Measurements from ENCODE around the gene PLEKHH1. TPM values are rescaled to one million over a fixed set of nuclear protein-coding genes. Genes with fewer than 3 reads are reported as not detected.
A peak's percentile ranks its signal among the peaks of the same experiment; 100 is the strongest.

PLEKHH1 gene
- total RNA-seq, 2 experiments from 2014 or later: 0.16 to 0.53 TPM

- H3K27me3 ChIP-seq (ENCODE audit: control insufficient read depth in 1 of 2, insufficient read depth in 2 of 2, low read length in 2 of 2): no peaks in the 10 kb centered on the region
Observed at GRCh38 chr14:67486890-67487289, 46.2 kb upstream of the PLEKHH1 start.

GRCh38 chr14:67487332-67487731 is 45.8 kb upstream of the PLEKHH1 start:
- DNase-seq: no peak
- Histone ChIP-seq H3K4me3 (ENCODE audit: low read length) (peak overlapping the region; percentile 66), H3K9me3 (ENCODE audit: control insufficient read depth in 1 of 2, insufficient read depth in 1 of 2, low read length in 2 of 2) (no peaks in the 10 kb centered on the region), H3K36me3 (ENCODE audit: insufficient read depth, low read length) (peaks cover 36% of the 10 kb centered on the region), H3K4me1 (ENCODE audit: insufficient read depth, low read length) (peaks cover 55% of the 10 kb centered on the region), H3K27me3 (ENCODE audit: control insufficient read depth in 1 of 2, insufficient read depth in 2 of 2, low read length in 2 of 2) (no peaks in the 10 kb centered on the region), H3K27ac (ENCODE audit: low read depth in 1 of 2, low read length in 2 of 2) (peak overlapping the region in 1 of 2 donors; percentile 84)
- H3K4me3 Mint-ChIP-seq: peak overlapping the region; percentile 99
- POLR2A ChIA-PET: interaction anchor here (0.6 to 3.7 kb wide), 4 partner anchors 11 to 76 kb away, joined by 3 to 27 read pairs (median 6); no protein-coding TSS in a partner anchor
- peaks cover 57% of the 10 kb centered on the region for H3K36me3 Mint-ChIP-seq (ENCODE audit: low read depth)
- intact Hi-C loops (cut with DNase I, micrococcal nuclease): no loop called here
- ATAC-seq (ENCODE audit: poor library complexity): no peak
- CTCF ChIA-PET: interaction anchor here (1.6 kb wide), 1 partner anchor 28 kb away, joined by 5 read pairs; no protein-coding TSS in a partner anchor
- no peak for TF ChIP-seq CTCF (IDR thresholded peaks at IDR 0.05)
- H3K4me1 Mint-ChIP-seq (ENCODE audit: low read depth): peaks cover 65% of the 10 kb centered on the region
- no peaks in the 10 kb centered on the region for H3K9me3 Mint-ChIP-seq
- no peaks in the 10 kb centered on the region for H3K27me3 Mint-ChIP-seq
- peak overlapping the region; percentile 100 for H3K27ac Mint-ChIP-seq

More at GRCh38 chr14:67486890-67487289, 46.2 kb upstream of the PLEKHH1 start:
- Histone ChIP-seq H3K4me1 (ENCODE audit: insufficient read depth, low read length) (peaks cover 57% of the 10 kb centered on the region), H3K9me3 (ENCODE audit: control insufficient read depth in 1 of 2, insufficient read depth in 1 of 2, low read length in 2 of 2) (no peaks in the 10 kb centered on the region), H3K27ac (ENCODE audit: low read depth in 1 of 2, low read length in 2 of 2) (no peak overlapping the region), H3K36me3 (ENCODE audit: insufficient read depth, low read length) (peaks cover 40% of the 10 kb centered on the region), H3K4me3 (ENCODE audit: low read length) (no peak overlapping the region)
- Mint-ChIP-seq H3K27ac (peak overlapping the region; percentile 100), H3K4me1 (ENCODE audit: low read depth) (peaks cover 69% of the 10 kb centered on the region), H3K27me3 (no peaks in the 10 kb centered on the region), H3K36me3 (ENCODE audit: low read depth) (peaks cover 58% of the 10 kb centered on the region), H3K9me3 (no peaks in the 10 kb centered on the region), H3K4me3 (peak overlapping the region; percentile 99)
- no peak for TF ChIP-seq CTCF (IDR thresholded peaks at IDR 0.05)
- ChIA-PET CTCF (interaction anchor here (1.6 kb wide), 1 partner anchor 29 kb away, joined by 5 read pairs; no protein-coding TSS in a partner anchor), POLR2A (no interaction called here)
- intact Hi-C loops (cut with DNase I, micrococcal nuclease): no loop called here
- ATAC-seq (ENCODE audit: poor library complexity) (no peak), DNase-seq (no peak)

GRCh38 chr14:67487937-67488893 is 44.9 kb upstream of the PLEKHH1 start, which contains the start of gene TMEM229B:
Gene TMEM229B, minus strand, starts transcription at chr14:67488721. Its CDS starts 14,798 bp downstream, at chr14:67473923.
- Histone ChIP-seq H3K36me3 (ENCODE audit: insufficient read depth, low read length) (peaks cover 32% of the 10 kb centered on the region), H3K4me1 (ENCODE audit: insufficient read depth, low read length) (peaks cover 52% of the 10 kb centered on the region), H3K4me3 (ENCODE audit: low read length) (peak within 1 kb of the TSS; percentile 66), H3K9me3 (ENCODE audit: control insufficient read depth in 1 of 2, insufficient read depth in 1 of 2, low read length in 2 of 2) (peaks cover 2% of the 10 kb centered on the region in 2 experiments), H3K27me3 (ENCODE audit: control insufficient read depth in 1 of 2, insufficient read depth in 2 of 2, low read length in 2 of 2) (no peaks in the 10 kb centered on the region), H3K27ac (ENCODE audit: low read depth in 1 of 2, low read length in 2 of 2) (peak within 1 kb of the TSS; percentile 68 to 84)
- no peak for TF ChIP-seq CTCF (IDR thresholded peaks at IDR 0.05)
- Mint-ChIP-seq H3K36me3 (ENCODE audit: low read depth) (peaks cover 57% of the 10 kb centered on the region), H3K27me3 (no peaks in the 10 kb centered on the region), H3K27ac (peak within 1 kb of the TSS; percentile 100), H3K9me3 (no peaks in the 10 kb centered on the region), H3K4me1 (ENCODE audit: low read depth) (peaks cover 61% of the 10 kb centered on the region), H3K4me3 (peak within 1 kb of the TSS; percentile 99)
- peak; percentile 50 to 94 (median 69) for DNase-seq
- POLR2A ChIA-PET: interaction anchor here (0.6 to 3.7 kb wide), 11 partner anchors 11 to 216 kb away, joined by 3 to 27 read pairs (median 4); partner anchors contain the start of genes PIGH and RDH11
- CTCF ChIA-PET: interaction anchor here (1.0 to 1.6 kb wide), 2 partner anchors 10 to 27 kb away, joined by 3 to 5 read pairs; no protein-coding TSS in a partner anchor
- intact Hi-C loops (cut with DNase I, micrococcal nuclease): loop anchor here in 1 of 2 experiments (1.0 kb wide), 2 partner anchors 24 to 27 kb away; no protein-coding TSS in a partner anchor
- ATAC-seq (ENCODE audit: poor library complexity): peak; percentile 98

All from CD4-positive, alpha-beta T cell (primary cell).